ENCODE data around the gene ACAA1. TPM values are rescaled to one million over a fixed set of nuclear protein-coding genes. Genes with fewer than 3 reads are reported as not detected.

The ACAA1 gene
- total and polyA plus RNA-seq, 10 of the 15 experiments (the other 5 are each of a cell fraction or from before 2014, with no cell fraction given), result 5.7 to 85.4 (median 60.6) TPM

DNA sequence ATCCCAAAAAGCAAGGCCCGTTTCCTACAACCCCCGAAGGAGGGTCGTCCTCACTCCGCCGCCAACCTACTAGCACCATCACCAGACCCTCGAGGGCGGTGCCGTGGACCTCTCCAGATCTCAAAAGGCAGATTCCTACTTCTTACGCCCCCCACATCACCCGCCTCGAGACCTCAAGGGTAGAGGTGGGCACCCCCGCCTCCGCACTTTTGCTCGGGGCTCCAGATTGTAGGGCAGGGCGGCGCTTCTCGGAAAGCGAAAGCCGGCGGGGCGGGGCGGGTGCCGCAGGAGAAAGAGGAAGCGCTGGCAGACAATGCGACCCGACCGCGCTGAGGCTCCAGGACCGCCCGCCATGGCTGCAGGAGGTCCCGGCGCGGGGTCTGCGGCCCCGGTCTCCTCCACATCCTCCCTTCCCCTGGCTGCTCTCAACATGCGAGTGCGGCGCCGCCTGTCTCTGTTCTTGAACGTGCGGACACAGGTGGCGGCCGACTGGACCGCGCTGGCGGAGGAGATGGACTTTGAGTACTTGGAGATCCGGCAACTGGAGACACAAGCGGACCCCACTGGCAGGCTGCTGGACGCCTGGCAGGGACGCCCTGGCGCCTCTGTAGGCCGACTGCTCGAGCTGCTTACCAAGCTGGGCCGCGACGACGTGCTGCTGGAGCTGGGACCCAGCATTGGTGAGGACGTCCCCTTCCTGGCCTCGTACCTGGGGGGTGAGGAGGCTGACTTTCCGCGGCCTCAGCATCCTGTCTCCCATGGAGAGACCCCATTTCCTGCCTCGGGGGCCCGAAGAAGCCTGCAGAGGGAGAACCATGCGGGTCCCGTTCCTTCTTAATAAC, 1.6 kb upstream of the ACAA1 start, which contains the start of gene MYD88 (continued):
- no peak for TF ChIP-seq TCF12 (IDR thresholded peaks at IDR 0.05; ENCODE audit: low read depth, low read length)
- no peak for TF ChIP-seq BACH1 (IDR thresholded peaks at IDR 0.05; ENCODE audit: borderline replicate concordance)
- 0 out of 2 replicates have a peak, but pooled peaks have one; percentile 18 for TF ChIP-seq ZBED1 (IDR thresholded peaks at IDR 0.05; ENCODE audit: borderline replicate concordance)
- TF ChIP-seq EZH2 (IDR thresholded peaks at IDR 0.05; ENCODE audit: borderline replicate concordance, control insufficient read depth, low read depth, low read length), result no peak
- TF ChIP-seq, protein P1, sequence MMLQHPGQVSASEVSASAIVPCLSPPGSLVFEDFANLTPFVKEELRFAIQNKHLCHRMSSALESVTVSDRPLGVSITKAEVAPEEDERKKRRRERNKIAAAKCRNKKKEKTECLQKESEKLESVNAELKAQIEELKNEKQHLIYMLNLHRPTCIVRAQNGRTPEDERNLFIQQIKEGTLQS (IDR thresholded peaks at IDR 0.05; ENCODE audit: borderline replicate concordance, extremely low read depth, low read depth, low read length), result no peak
- peak; percentile 40; the same call in 1 of the 2 replicates for TF ChIP-seq HDGF (IDR thresholded peaks at IDR 0.05)
- TF ChIP-seq, protein P2, sequence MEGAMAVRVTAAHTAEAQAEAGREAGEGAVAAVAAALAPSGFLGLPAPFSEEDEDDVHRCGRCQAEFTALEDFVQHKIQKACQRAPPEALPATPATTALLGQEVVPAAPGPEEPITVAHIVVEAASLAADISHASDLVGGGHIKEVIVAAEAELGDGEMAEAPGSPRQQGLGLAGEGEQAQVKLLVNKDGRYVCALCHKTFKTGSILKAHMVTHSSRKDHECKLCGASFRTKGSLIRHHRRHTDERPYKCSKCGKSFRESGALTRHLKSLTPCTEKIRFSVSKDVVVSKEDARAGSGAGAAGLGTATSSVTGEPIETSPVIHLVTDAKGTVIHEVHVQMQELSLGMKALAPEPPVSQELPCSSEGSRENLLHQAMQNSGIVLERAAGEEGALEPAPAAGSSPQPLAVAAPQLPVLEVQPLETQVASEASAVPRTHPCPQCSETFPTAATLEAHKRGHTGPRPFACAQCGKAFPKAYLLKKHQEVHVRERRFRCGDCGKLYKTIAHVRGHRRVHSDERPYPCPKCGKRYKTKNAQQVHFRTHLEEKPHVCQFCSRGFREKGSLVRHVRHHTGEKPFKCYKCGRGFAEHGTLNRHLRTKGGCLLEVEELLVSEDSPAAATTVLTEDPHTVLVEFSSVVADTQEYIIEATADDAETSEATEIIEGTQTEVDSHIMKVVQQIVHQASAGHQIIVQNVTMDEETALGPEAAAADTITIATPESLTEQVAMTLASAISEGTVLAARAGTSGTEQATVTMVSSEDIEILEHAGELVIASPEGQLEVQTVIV (IDR thresholded peaks at IDR 0.05; ENCODE audit: borderline replicate concordance, partially characterized antibody), result no peak
- TF ChIP-seq, protein P3, sequence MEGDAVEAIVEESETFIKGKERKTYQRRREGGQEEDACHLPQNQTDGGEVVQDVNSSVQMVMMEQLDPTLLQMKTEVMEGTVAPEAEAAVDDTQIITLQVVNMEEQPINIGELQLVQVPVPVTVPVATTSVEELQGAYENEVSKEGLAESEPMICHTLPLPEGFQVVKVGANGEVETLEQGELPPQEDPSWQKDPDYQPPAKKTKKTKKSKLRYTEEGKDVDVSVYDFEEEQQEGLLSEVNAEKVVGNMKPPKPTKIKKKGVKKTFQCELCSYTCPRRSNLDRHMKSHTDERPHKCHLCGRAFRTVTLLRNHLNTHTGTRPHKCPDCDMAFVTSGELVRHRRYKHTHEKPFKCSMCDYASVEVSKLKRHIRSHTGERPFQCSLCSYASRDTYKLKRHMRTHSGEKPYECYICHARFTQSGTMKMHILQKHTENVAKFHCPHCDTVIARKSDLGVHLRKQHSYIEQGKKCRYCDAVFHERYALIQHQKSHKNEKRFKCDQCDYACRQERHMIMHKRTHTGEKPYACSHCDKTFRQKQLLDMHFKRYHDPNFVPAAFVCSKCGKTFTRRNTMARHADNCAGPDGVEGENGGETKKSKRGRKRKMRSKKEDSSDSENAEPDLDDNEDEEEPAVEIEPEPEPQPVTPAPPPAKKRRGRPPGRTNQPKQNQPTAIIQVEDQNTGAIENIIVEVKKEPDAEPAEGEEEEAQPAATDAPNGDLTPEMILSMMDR (IDR thresholded peaks at IDR 0.05 in 2 of 3, conservative IDR thresholded peaks at IDR 0.05 in 1 of 3; ENCODE audit: control insufficient read depth in 2 of 3, extremely low read depth in 1 of 3, insufficient read depth in 1 of 3, low read depth in 3 of 3, low read length in 3 of 3), result no peak
- TF ChIP-seq PML (IDR thresholded peaks at IDR 0.05; ENCODE audit: low read length), result peak; percentile 22; the same call in 1 of the 2 replicates
- TF ChIP-seq WRNIP1 (IDR thresholded peaks at IDR 0.05; ENCODE audit: borderline replicate concordance, low read depth, low read length), result no peak
- TF ChIP-seq ZNF274 (IDR thresholded peaks at IDR 0.05; ENCODE audit: insufficient read depth, insufficient read length), result no peak
- TF ChIP-seq JUND (IDR thresholded peaks at IDR 0.05; ENCODE audit: low read depth, low read length), result no peak
- peak; percentile 33; the same call in 1 of the 2 replicates for TF ChIP-seq RB1 (IDR thresholded peaks at IDR 0.05; ENCODE audit: borderline replicate concordance)
- TF ChIP-seq STAT3 (IDR thresholded peaks at IDR 0.05; ENCODE audit: low read depth, low read length), result no peak
- no peak for TF ChIP-seq MTA3 (IDR thresholded peaks at IDR 0.05; ENCODE audit: borderline replicate concordance, low read length)
- TF ChIP-seq MYB (IDR thresholded peaks at IDR 0.05; ENCODE audit: borderline replicate concordance, low read depth, low read length), result no peak
- TF ChIP-seq ETV6 (conservative IDR thresholded peaks at IDR 0.05 in 1 of 2, IDR thresholded peaks at IDR 0.05 in 1 of 2; ENCODE audit: borderline replicate concordance in 1 of 2, low read depth in 1 of 2), result peak in 1 of 2 experiments; percentile 62; a peak in 1 of 4 replicates
- TF ChIP-seq ZZZ3 (IDR thresholded peaks at IDR 0.05; ENCODE audit: control insufficient read depth, insufficient read length, low read depth), result no peak
- TF ChIP-seq, protein P4, sequence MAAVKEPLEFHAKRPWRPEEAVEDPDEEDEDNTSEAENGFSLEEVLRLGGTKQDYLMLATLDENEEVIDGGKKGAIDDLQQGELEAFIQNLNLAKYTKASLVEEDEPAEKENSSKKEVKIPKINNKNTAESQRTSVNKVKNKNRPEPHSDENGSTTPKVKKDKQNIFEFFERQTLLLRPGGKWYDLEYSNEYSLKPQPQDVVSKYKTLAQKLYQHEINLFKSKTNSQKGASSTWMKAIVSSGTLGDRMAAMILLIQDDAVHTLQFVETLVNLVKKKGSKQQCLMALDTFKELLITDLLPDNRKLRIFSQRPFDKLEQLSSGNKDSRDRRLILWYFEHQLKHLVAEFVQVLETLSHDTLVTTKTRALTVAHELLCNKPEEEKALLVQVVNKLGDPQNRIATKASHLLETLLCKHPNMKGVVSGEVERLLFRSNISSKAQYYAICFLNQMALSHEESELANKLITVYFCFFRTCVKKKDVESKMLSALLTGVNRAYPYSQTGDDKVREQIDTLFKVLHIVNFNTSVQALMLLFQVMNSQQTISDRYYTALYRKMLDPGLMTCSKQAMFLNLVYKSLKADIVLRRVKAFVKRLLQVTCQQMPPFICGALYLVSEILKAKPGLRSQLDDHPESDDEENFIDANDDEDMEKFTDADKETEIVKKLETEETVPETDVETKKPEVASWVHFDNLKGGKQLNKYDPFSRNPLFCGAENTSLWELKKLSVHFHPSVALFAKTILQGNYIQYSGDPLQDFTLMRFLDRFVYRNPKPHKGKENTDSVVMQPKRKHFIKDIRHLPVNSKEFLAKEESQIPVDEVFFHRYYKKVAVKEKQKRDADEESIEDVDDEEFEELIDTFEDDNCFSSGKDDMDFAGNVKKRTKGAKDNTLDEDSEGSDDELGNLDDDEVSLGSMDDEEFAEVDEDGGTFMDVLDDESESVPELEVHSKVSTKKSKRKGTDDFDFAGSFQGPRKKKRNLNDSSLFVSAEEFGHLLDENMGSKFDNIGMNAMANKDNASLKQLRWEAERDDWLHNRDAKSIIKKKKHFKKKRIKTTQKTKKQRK (IDR thresholded peaks at IDR 0.05; ENCODE audit: low read depth, low read length), result no peak

Measured in GM12878 (cell line).